RPMI8226 (cell line): ENCODE results near the gene PRIMPOL.
"Not testable (repeated sequence)": the region's sequence is repeated elsewhere in the genome, so short reads cannot be mapped to it uniquely, and the experiment has no call there.

ENCODE experiments used
- DNase-seq: peaks from one replicate; pipeline ENCODE4 v3.0.0-alpha.2; 2015

The PRIMPOL gene

DNA sequence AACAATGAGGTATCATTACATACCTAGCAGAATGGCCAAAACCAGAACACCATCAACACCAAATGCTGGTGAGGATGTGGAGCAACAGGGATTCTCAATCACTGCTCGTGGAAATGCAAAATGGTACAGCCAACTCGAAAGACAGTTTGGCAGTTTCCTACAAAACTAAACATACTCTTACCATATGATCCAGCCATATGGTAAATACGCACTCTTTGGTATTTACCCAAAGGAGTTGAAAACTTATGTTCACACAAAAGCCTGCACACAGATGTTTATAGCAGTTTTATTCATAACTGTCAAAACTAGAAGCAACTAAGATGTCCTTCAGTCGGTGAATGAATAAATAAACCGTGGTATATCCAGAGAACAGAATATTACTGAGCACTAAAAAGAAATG lies 8.1 kb upstream of the PRIMPOL start:
- no peak for DNase-seq

DNA sequence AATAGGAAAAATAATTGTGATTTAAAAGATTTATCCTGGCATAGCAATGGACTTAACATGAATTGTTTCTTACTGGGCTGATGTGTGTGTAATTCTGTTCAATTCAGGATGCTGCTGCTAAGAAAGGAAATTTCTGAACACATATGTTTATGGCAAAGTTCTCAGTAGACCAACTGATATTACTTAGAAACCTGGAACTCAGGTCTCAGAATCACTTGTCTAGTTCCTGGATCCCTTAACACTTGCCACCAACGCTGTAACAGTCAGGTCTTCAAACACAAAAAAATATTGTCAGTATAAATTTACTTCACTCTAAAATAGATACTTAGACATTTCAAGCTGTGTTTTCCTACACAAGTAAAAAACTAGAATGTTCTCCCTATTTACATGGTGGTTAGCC lies 5.8 kb upstream of the PRIMPOL start:
- no peak for DNase-seq

DNA sequence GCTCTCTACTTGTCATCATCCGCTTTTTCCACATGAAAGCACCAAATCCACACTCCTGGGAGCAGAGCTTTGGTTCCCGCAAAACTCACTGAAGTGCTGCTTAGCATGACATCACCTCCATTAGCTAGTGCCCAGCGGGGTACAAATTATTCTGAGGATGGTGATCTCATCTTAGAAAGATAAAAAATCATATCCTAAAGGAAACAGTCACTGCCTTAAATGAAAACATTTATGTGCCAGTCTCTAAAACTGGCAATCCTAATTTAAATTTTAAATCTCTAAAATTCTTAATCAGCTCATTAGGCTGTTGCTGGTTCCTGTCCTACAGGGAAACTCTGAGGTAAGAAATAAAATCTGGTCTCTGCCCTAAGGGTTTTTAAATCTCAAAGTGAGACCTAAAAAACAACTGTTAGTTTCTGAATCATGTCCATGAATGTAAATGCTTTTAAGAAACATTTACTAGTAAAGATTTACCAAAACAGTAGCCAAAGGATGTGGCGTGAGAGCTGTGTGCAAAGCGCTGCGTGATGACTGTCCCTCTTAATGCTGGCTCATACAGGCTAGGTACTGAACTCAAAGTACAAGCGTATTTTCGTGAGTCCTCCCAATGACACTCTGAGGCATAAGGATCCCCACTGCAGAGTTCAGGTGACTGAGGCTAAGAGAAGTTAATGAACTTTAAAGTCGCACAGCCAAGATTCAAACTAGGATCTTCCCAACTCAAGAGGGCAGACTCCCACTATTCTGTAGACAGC lies 4.8 kb upstream of the PRIMPOL start:
- no peak for DNase-seq

DNA sequence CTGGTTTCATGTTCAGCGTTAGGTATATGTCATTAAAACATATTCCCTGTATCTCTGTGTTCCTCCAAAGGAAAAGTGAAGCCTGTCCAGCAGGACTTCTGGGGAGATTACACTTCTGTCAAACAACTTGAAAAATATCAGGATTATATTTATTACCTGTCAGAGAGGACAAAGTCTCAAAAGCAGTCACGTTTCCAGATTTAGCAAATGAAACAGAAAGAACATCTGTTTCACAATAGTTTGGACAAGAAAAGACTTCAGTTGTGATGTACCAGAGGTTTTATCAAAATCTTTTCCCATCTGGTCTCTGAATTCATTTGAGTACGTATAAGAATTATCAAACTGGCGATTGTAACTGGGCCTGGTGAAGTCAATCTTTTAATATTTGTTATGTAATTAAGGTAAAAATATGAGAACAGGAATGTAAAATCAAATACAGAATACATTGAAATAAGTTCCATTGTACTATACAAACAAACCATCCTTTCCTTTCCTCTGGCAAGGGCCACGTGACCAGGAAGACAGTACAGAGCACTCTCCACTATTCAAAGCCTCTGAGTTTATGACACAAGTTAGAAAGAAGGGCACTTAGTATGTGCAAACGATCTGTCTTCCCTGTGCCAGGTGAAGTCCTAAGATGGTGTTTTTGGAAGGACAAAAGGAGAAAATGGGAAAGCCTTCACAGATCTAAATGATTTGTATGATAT lies 3.5 kb upstream of the PRIMPOL start:
- DNase-seq, result no peak

DNA sequence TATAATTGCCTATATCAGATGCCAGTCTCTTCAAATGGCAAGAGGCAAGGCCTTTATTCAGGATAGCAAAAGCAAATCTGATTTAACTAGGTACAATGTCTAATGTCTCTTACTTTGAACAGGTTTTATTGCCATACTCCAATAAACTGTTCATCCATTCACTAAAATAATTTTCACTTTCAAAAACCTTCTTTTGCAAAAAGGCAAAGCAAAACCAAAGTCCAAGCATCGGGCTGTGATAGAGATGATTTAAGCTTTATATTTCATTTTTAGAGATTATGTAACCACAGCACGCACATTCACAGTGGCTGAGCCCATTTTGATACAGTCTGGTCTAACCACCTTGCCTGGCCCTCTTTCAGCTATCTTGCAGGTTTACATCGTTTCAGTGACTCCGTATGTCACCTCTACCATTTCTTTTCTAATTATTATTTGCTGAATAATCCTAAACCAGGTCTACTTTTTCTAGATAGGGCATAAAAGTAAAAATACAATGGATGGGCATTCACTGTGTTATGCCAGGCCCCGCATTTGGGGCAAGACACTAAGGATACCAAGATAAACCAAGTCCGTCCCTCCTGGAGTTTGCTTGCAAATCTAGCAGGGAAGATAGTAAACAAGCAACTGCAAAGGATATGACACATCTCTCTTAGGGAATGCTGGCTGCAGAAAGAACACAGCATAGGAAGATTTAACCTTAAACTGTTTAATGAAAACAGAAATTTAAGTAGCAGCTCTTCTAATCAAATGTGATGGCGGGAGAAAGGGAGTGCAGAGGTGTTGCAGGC lies 2.1 kb upstream of the PRIMPOL start:
- peak; percentile 4 for DNase-seq

DNA sequence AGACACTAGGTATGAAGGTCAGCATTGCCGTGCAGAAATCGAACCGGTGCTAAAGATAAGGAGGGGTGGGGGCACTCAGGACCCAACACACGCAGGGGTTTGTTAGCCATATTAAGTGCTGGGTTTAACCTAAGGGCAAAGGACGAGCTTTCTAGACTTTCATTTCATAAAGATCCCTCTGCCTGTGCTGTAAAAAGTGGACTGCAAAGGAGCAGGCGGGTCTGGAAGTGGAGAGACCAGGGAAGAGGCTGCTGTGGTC lies 1.6 kb upstream of the PRIMPOL start:
- DNase-seq, result no peak

DNA sequence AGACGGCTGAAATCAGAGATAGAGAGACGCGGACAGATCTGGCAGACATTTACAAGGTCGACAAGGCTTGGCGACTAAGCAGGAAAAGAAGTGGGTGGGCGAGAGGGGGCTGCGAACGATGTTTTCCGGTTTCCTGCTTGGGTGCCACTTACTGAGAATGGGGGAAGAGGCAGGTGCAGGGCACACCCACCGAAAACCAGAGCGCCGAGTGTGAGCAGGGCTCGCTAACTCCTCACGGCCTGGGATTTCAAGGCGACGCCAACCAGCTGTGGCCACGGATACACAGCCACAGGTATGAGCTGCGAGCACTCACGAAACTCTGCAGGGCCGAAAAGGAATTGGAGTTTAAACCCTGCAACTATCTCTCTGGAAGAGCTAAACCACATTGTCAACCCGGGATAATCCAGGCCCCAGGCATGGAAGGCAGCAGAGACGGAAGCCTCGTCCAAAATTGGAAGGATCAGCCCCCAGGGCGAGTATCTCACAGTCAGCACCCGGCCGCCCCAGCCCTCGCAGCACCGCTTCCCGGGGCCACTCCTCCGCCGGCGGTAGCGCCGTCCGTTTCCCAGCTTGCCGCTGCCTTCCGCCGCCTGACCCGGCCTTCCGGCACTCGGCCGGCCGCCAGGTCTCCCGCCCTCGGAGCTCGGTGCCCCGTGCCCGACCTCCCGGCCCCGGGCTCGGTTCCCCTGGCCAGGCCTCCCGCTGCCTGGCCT lies 1.1 kb upstream of the PRIMPOL start:
- peak; percentile 67 for DNase-seq

DNA sequence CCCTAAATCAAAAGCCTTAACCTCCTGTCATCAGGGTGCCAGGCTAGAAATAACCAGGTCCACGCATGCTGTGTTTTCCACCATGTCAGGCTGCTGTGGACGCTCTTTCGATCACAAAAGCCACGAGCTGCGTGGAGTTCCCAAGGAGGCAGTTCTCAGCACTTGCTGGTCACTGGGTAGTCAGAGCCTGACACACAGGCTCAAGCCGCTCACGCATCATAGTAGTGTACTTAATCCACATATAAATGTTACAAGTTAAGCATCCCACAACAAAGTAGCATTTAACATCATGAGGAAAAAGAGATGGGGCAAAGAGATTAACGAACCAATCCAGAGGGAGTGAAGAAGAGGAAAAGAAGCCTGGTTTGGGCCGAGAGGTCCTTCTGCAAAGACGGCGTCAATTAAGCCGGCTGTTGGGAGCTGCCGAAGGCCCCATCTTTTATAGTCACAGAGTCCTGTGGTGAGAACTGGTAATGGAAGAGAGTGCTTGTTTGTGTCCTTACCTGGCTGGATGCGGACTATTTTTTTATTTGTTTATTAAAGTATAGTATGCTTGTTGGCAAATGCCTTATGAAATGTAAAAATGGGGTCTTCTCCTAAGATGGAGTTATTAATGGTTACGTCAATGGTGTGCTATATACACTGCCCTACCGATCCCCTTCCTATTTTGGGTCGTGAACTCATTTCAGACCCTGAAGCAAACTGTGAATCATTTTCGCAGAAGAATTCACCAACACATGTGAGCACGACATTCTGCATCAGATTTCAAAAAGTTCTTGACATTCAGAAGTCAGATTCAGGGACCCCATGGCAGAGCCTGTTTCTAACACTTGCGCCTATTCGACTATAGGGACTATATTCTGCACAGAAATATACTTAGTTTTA lies 675 bp downstream of the PRIMPOL start:
- DNase-seq, result peak; percentile 29

DNA sequence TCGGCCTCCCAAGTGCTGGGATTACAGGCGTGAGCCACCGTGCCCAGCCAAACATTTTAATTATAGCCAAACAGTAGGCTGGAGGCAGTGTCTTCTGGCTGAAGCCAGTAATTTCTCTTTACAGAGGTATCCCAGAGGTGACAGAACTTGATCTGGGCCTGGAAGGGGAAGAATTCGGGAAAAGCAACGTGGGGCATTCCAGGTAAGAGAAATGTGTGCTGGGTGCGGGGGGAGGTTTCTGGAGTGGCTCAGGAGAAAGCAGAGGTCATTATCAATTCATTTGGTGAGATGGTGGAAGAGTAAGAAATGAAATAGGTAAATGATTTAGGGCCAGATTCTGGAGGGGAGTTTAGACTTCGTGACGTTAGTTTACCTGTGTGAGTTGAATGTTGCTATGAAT lies 2.4 kb downstream of the PRIMPOL start:
- DNase-seq, result no peak

DNA sequence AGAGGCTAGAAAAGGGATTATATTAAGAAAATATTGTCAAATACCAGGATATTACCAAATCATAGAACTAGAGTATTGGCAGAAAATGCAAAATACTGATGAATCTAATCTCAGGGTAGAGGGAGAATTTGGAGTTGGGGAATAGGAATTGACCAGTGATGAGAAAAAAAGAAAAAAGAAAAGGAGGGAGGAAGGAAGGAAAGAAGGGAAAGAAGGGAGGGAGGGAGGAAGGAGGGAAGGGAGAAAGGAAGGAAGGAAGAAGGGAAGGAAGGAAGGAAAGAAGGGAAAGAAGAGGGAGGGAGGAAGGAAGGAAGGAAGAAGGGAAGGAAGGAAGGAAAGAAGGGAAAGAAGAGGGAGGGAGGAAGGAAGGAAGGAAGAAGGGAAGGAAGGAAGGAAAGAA lies 3.1 kb downstream of the PRIMPOL start:
- DNase-seq, result not testable (repeated sequence)

DNA sequence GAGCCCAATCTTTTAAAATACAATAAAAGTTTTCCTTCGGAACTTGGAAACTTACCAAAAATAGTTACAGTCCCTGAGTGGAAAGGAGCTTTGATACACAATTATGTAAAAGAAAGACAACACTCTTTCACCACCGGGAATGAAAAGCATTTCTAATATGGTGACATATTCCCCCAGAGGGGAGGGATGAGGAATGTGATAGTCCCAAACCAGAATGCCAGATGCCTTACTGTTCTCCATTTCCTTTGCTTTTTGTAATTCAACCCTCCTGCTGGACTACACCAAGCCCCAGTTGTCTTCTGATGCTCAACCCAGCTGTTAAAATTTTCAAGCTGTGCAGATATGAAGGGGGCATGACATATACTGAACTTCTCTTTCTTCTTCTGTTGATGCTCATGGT lies 4.1 kb downstream of the PRIMPOL start:
- no peak for DNase-seq

DNA sequence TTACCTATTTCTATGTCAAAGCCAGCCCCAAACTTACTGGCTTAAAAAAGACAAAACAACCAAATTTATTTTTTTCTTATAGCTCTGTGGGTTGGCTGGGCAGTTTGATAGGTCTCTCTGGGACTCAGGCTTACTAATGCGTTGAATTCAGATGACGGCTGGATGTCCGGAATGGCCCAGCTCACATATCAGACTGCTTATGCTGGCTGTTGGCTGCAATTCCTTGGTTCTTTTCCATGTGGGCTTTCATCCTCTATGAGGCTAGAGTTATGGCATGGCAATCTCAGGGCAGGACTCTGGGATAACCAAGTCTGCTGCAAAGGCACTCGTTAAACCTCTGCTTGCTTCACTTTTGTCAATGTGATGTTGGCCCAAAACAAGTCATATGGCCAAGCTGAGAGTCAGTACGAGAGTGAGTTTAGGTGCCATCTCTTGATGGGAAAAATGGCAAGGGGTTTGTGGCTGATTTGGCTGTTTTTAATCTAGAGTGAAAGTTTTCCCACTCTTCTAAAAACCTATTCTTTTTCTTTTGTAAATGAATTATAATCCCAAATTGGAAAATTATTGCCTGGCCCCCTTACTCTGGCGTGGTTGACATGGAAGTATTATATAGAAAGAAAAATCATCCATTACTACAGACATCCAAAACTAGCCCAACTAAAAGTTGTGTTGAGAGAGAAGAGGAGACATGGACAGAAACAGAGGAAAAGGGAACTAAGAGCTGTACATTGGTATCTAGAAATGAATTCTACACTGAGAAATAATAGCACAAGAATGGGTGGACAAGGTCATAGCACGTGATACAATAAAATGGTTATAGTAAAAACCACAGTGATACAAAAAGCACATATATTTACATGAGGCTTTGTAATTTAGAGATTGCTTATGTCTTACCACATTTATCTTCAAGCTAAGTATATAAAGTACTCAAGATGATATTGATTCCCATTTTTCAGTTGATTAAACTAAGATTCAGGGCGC lies 6.6 kb downstream of the PRIMPOL start:
- DNase-seq, result no peak

DNA sequence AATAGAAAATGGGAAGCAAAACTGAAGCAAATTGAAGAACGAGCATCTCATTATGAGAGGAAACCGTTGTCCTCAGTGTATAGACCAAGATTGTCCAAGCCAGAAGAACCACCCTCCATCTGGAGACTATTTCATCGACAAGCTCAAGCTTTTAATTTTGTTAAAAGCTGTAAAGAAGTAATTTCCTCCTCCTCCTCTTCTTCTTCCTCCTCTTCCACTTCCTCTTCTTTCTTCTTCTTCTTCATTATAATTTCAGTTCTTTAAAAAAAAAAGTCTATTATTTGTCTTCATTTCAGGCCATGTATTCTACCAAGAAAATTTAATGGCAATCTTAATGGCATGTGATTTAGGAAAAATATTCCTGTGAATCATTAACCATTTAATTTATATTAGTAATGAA lies 7.6 kb downstream of the PRIMPOL start:
- no peak for DNase-seq

DNA sequence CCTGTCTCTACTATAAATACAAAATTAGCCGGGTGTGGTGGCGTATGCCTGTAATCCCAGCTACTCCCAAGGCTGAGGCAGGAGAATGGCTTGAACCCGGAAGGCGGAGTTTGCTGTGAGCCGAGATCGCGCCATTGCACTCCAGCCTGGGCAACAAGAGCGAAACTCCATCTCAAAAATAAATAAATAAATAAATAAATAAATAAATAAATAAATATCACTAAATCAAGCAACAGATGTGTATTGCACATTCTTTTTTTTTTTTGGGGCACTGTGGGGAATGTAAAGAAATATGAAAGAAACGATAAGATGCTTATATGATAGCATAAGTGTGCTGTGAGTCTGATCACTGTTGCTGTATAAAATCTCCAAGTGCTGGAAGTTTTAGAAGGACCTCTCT lies 8.3 kb downstream of the PRIMPOL start:
- DNase-seq, result not testable (repeated sequence)

DNA sequence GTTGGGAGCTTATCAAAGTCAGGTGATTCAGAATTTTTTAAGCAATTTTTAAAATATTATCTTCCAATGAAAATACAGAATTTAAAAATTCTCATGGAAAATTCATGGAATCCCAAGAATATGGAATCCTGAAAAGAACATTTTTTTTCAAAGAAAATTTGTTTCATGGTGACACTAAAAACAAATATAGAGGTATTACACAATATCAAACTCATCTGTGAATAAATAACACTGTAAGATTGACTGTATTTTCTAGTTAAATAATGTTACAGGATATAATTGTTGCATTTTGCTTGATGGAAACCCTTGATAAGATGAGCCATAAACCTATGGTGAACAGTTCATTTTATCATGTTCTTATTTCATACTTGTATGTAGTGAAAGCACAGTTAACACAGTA lies 11.4 kb downstream of the PRIMPOL start:
- no peak for DNase-seq

DNA sequence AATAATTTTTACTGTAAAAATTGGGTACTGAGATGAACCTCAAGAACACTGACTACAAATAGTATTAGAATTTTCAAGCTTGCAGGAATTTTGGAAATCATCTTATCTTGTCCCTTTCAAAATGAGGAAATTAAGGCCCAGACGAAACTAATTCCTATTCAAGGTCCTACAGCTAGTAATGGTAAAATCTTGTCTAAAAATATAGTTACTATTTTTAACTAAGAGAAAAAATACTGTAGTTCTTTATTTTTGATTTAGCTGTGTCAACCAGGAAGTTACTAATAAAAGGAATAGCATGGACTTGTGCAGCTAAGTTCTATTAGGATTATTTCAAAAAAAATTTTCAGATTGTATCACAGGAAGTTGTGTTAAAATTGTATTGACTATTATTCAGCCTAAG lies 12.7 kb downstream of the PRIMPOL start:
- no peak for DNase-seq

DNA sequence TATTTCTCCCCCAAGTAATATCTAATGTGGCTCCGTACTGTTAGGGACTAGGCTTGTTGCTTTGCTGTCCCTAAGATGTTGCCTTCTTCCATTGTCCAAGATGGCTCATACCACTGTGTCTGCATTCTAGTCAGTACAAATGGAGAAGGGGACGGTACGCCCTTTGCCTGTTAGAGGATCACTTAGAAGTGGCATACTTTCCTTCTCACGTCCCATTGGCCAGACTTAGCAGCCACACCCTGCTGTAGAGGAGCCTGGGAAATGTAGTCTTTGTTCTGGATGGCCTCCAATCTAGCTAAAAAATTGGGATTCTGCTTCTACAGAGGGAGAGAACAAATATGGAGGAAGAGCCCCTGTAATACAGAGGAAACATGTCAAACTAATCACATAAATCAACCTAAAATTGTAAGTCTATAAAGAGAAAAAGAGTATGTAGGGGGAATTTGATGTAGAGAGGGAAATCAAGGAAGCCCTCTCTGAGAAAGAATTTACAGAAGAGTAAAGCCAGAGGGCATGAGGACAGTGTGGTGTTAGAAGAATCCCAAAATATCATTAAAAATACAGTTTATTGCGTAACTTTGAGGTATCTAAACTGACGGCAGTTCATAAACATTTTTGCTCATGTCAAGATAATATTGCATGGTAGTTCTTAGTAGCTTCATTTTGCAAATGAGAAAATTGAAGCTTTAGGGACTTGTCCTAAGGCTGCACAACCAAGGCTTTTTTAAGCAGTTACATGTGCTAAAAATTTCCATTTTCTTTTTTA lies 15.1 kb downstream of the PRIMPOL start:
- no peak for DNase-seq

DNA sequence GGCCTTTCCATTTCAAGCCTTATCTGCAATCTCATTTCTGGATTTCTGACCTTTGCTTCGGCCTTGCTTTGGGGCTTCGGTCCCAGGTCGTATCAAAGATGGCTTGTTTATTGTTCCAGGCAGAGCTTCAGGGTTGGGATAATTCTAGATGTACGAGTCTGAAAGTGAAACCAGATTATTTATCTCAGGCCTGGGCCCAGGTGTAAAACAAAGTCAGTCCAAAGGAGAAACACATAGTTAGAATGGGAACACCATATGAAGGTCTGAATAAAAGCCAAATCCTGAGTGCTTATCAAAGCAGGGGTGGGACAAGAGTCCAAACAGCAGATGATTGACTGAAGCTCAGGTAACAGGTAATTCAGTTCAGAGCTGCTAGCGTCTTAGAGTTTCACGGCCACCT lies 17.1 kb downstream of the PRIMPOL start:
- DNase-seq, result no peak

DNA sequence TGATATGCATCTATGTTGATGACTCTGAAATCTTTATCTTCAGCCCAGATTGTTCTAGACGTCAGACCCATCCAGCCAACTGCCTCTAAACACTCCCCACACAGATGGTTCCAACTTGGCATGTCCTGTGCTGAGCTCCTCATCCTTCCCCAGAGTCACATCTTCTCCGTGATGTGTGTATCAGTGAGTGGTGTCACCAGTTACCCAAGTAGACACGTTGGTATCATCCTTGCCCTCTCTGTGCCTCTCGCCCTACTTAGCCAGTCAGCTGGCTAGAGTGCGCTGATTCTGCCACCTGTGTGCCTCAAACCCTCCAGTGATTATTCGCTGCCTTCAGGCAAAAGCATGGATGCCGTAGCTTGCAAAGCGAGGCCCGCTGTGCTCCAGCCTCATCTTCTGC lies 18.6 kb downstream of the PRIMPOL start:
- DNase-seq, result no peak

DNA sequence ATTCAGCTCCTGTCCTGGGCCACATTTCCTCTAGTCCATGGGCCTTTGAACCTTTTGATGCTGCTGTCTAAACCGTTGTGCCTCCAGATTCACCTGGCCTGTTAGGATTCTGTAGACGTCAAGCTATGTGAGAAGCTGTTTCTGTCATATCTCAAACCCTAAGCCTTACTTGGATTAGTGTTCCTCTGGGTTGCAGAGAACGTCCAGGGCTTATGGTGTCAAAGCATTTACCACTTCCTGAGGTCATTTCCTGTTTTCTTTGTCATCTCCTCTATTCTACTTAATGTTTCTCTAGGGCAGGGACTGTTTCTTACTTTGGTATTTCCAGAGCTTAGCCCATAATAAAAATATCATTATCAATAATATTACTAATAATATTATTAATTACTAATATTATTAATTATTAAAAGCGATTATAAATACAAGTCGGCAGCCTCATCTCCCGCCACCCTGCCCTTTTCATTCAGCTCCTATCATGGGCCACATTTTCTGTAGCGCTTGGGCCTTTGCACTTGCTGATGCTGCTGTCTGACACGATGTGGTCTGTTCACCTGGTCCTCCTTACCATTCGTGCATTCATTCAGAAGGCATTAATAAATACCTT lies 19.1 kb downstream of the PRIMPOL start:
- DNase-seq, result no peak
